A673 (cell line): ENCODE data around the gene SLC22A23. TPM values are rescaled to one million over a fixed set of nuclear protein-coding genes. Genes with fewer than 3 reads are reported as not detected.

Experiments used
- BruUV-seq: library from RNA; stranded (reverse); fragments of 400-500 nt; replicated peaks from 2 replicates; lab custom pipeline; 2021; lab: Mats Ljungman, UMichigan
- CTCF ChIA-PET: fragments of 300-600 bp; sonication (Branson Sonifier 250); formaldehyde crosslinking; loops from one replicate; lab custom pipeline; 2022; ENCODE audit warnings: antibody characterized with exemption; lab: Charles Lee
- POLR2A ChIA-PET: fragments of 300-600 bp; sonication (Branson Sonifier 250); formaldehyde crosslinking; loops from one replicate; lab custom pipeline; 2022; ENCODE audit warnings: antibody characterized with exemption; ENCODE audit not compliant: low non-redundant PET; lab: Charles Lee
- DNase-seq: peaks from one replicate; pipeline ENCODE4 v3.0.0-alpha.2; 2015; ENCODE audit warnings: low spot score
- H3K27ac ChIP-seq: fragments of 200-600 bp; sonication (generic); 2 replicates; pipeline ENCODE4 v1.5.1; 2016; ENCODE audit warnings: mixed run types, low read depth, mild to moderate bottlenecking, mixed read lengths, antibody characterized with exemption, low read length; ENCODE audit not compliant: poor library complexity, severe bottlenecking
- H3K27me3 ChIP-seq: fragments of 200-600 bp; sonication (generic); replicated peaks from 2 replicates; pipeline ENCODE4 v1.6.1; 2017; ENCODE audit warnings: mixed run types, low read depth, mild to moderate bottlenecking, mixed read lengths, antibody characterized with exemption, low read length; ENCODE audit not compliant: insufficient read depth, poor library complexity
- H3K36me3 ChIP-seq: fragments of 200-600 bp; sonication (generic); 2 replicates; pipeline ENCODE4 v1.6.1; 2016; ENCODE audit warnings: mixed run types, mild to moderate bottlenecking, mixed read lengths, antibody characterized with exemption, low read length; ENCODE audit not compliant: insufficient read depth, poor library complexity, severe bottlenecking
- H3K4me1 ChIP-seq: fragments of 200-600 bp; sonication (generic); 2 replicates; pipeline ENCODE4 v1.6.1; 2017; ENCODE audit warnings: mixed run types, mild to moderate bottlenecking, mixed read lengths, antibody characterized with exemption, low read length; ENCODE audit not compliant: insufficient read depth, poor library complexity, severe bottlenecking
- H3K4me3 ChIP-seq: fragments of 200-600 bp; sonication (generic); 2 replicates; pipeline ENCODE4 v1.5.1; 2016; ENCODE audit warnings: low read depth, mixed run types, mild to moderate bottlenecking, mixed read lengths, low read length; ENCODE audit not compliant: poor library complexity, severe bottlenecking
- H3K9me3 ChIP-seq: fragments of 200-600 bp; sonication (generic); 2 replicates; pipeline ENCODE4 v1.6.1; 2016; ENCODE audit warnings: mixed run types, low read depth, mild to moderate bottlenecking, mixed read lengths, antibody characterized with exemption, low read length; ENCODE audit not compliant: poor library complexity, severe bottlenecking
- CTCF ChIP-seq: fragments of 300-800, 200-600 bp; sonication (generic); conservative IDR thresholded peaks from 2 replicates; pipeline ENCODE4 v1.5.1; 2017; ENCODE audit warnings: low read depth, mild to moderate bottlenecking, antibody characterized with exemption, low read length, moderate library complexity, mixed read lengths
- EZH2 ChIP-seq: fragments of 200-600 bp; sonication (generic); IDR thresholded peaks from 2 replicates; pipeline ENCODE4 v1.6.1; 2017; ENCODE audit warnings: borderline replicate concordance, low read depth, mild to moderate bottlenecking, mixed read lengths, antibody characterized with exemption, low read length; ENCODE audit not compliant: poor library complexity, severe bottlenecking
- intact Hi-C: fragments of 100-400 bp; cut with micrococcal nuclease; formaldehyde crosslinking; loops from one replicate; pipeline ENCODE4 v1.10.0; 2022; ENCODE audit not compliant: unreplicated experiment
- total RNA-seq: library from RNA; stranded (reverse); gene quantifications from 2 replicates; pipeline ENCODE4 v1.2.3, GENCODE V29; 2021

The SLC22A23 gene
- total RNA-seq, 1 experiment from 2014 or later: 6.2 TPM

- intact Hi-C loops: no loop called here
- POLR2A ChIA-PET: no interaction called here
- CTCF ChIA-PET: no interaction called here
- Histone ChIP-seq H3K9me3 (no peaks in the 10 kb centered on the region), H3K27me3 (no peaks in the 10 kb centered on the region), H3K4me3 (no peak overlapping the region), H3K27ac (no peak overlapping the region), H3K36me3 (no peaks in the 10 kb centered on the region), H3K4me1 (no peaks in the 10 kb centered on the region)
- BruUV-seq: no TSS peak
- no peak for TF ChIP-seq EZH2
- TF ChIP-seq CTCF: no peak
- DNase-seq: no peak
These were observed 165.5 kb downstream of the SLC22A23 start for GRCh38 chr6:3291346-3291745.

- BruUV-seq: no TSS peak
- no peaks in the 10 kb centered on the region for H3K4me1 ChIP-seq
- ChIA-PET POLR2A (no interaction called here), CTCF (no interaction called here)
- no peak overlapping the region for H3K4me3 ChIP-seq
- DNase-seq: no peak
- intact Hi-C loops: no loop called here
- TF ChIP-seq CTCF (no peak), EZH2 (no peak)
- H3K27ac ChIP-seq: no peak overlapping the region
- H3K9me3 ChIP-seq: no peaks in the 10 kb centered on the region
- H3K27me3 ChIP-seq: no peaks in the 10 kb centered on the region
- H3K36me3 ChIP-seq: no peaks in the 10 kb centered on the region
These were observed 166.0 kb downstream of the SLC22A23 start for GRCh38 chr6:3290931-3291211.

GRCh38 chr6:3290149-3290930 is 166.5 kb downstream of the SLC22A23 start:
- intact Hi-C loops: no loop called here
- no peaks in the 10 kb centered on the region for H3K36me3 ChIP-seq
- H3K4me3 ChIP-seq: no peak overlapping the region
- POLR2A ChIA-PET: no interaction called here
- no peaks in the 10 kb centered on the region for H3K4me1 ChIP-seq
- CTCF ChIA-PET: interaction anchor here (0.6 kb wide), 1 partner anchor 125 kb away, joined by 8 read pairs; no protein-coding TSS in a partner anchor
- BruUV-seq: no TSS peak
- H3K27ac ChIP-seq: no peak overlapping the region
- H3K9me3 ChIP-seq: no peaks in the 10 kb centered on the region
- no peak for DNase-seq
- no peaks in the 10 kb centered on the region for H3K27me3 ChIP-seq
- TF ChIP-seq CTCF (no peak), EZH2 (no peak)
